Tibial nerve (tissue), 4 donors: ENCODE measurements around the gene TMEM132D.

Experiments
- CTCF ChIP-seq, 5 experiments: fragments of 200-600 bp in 3 of 5; fragments of 450-650 bp in 2 of 5; sonication (generic) in 3 of 5; IDR thresholded peaks; one replicate each; pipeline ENCODE4 v1.5.1; 2016 to 2019; ENCODE audit warnings: antibody characterized with exemption in 5 of 5, mild to moderate bottlenecking in 3 of 5, moderate library complexity in 2 of 5
- EP300 ChIP-seq, 2 donors: sonication (generic); formaldehyde crosslinking; IDR thresholded peaks; one replicate each; pipeline ENCODE4 v1.6.1; 2017; ENCODE audit warnings: antibody characterized with exemption in 2 of 2, mild to moderate bottlenecking in 1 of 2
- POLR2A ChIP-seq, 2 donors: fragments of 450-650 bp; IDR thresholded peaks; one replicate each; pipeline ENCODE4 v1.6.1; 2017; ENCODE audit warnings: antibody characterized with exemption in 2 of 2, mild to moderate bottlenecking in 2 of 2, moderate library complexity in 2 of 2

- no peak for TF ChIP-seq POLR2A (IDR thresholded peaks at IDR 0.05)
- no peak for TF ChIP-seq CTCF (IDR thresholded peaks at IDR 0.05)
- no peak for TF ChIP-seq EP300 (IDR thresholded peaks at IDR 0.05)
Observed at GRCh38 chr12:129296671-129297070, 607.2 kb downstream of the TMEM132D start.
